Smooth muscle cell of the brain vasculature (primary cell): ENCODE data around the gene FNDC10.
"Not testable (repeated sequence)": the region's sequence is repeated elsewhere in the genome, so short reads cannot be mapped to it uniquely, and the experiment has no call there.

ENCODE experiments used
- DNase-seq: peaks from one replicate; pipeline ENCODE4 v3.0.0-alpha.2; 2012; ENCODE audit warnings: low read depth, low spot score

FNDC10 gene

GRCh38 chr1:1599030-1599934, 653 bp downstream of the FNDC10 start:
- no peak for DNase-seq

GRCh38 chr1:1598720-1599029, 1.3 kb downstream of the FNDC10 start:
- no peak for DNase-seq

- no peak for DNase-seq
These were observed 1.8 kb downstream of the FNDC10 start for GRCh38 chr1:1598051-1598719.

GRCh38 chr1:1597275-1597930, 2.5 kb downstream of the FNDC10 start:
- no peak for DNase-seq

- DNase-seq = no peak
These were observed 3.3 kb downstream of the FNDC10 start for GRCh38 chr1:1596493-1597274.

- DNase-seq = not testable (repeated sequence)
These were observed 4.6 kb downstream of the FNDC10 start for GRCh38 chr1:1595341-1595740.

GRCh38 chr1:1594602-1595260, 5.2 kb downstream of the FNDC10 start:
- no peak for DNase-seq

- no peak for DNase-seq
These were observed 5.9 kb downstream of the FNDC10 start for GRCh38 chr1:1593834-1594601.

- DNase-seq = no peak
These were observed 8.5 kb downstream of the FNDC10 start for GRCh38 chr1:1591452-1591851.

- no peak for DNase-seq
These were observed 16.5 kb downstream of the FNDC10 start for GRCh38 chr1:1583347-1584010.

- DNase-seq = no peak
These were observed 17.2 kb downstream of the FNDC10 start for GRCh38 chr1:1582585-1583346.

- DNase-seq = no peak
These were observed 21.5 kb downstream of the FNDC10 start for GRCh38 chr1:1578371-1578940.

- no peak for DNase-seq
These were observed 22.4 kb downstream of the FNDC10 start for GRCh38 chr1:1577367-1578011.

- peak; percentile 89 for DNase-seq
These were observed 25.0 kb downstream of the FNDC10 start, which contains the start of gene SSU72 for GRCh38 chr1:1574721-1575537. Gene SSU72 (minus strand): TSS chr1:1574863. CDS start chr1:1574557, 306 bp downstream.

- DNase-seq = no peak
These were observed 25.9 kb downstream of the FNDC10 start for GRCh38 chr1:1573843-1574720.

GRCh38 chr1:1569341-1569740, 30.6 kb downstream of the FNDC10 start:
- no peak for DNase-seq
